Endothelial cell (in vitro differentiated cells): ENCODE data around the gene NAV2. TPM values are rescaled to one million over a fixed set of nuclear protein-coding genes. Genes with fewer than 3 reads are reported as not detected.

Experiments
- DNase-seq: peaks from one replicate; pipeline ENCODE4 v3.0.0; 2021; ENCODE audit warnings: low spot score
- H3K27ac Mint-ChIP-seq: one replicate; pipeline ENCODE4 v1.8.0; 2021; ENCODE audit warnings: mixed read lengths, inconsistent platforms; ENCODE audit not compliant: unreplicated experiment
- H3K27me3 Mint-ChIP-seq: one replicate; pipeline ENCODE4 v1.8.0; 2021; ENCODE audit warnings: mild to moderate bottlenecking, moderate library complexity, mixed read lengths, inconsistent platforms; ENCODE audit not compliant: unreplicated experiment
- H3K36me3 Mint-ChIP-seq: one replicate; pipeline ENCODE4 v1.8.0; 2021; ENCODE audit warnings: mild to moderate bottlenecking, low read depth, mixed read lengths, inconsistent platforms; ENCODE audit not compliant: unreplicated experiment
- H3K4me1 Mint-ChIP-seq: one replicate; pipeline ENCODE4 v1.8.0; 2021; ENCODE audit warnings: mild to moderate bottlenecking, mixed read lengths, inconsistent platforms; ENCODE audit not compliant: unreplicated experiment
- H3K4me3 Mint-ChIP-seq: one replicate; pipeline ENCODE4 v1.8.0; 2021; ENCODE audit warnings: mild to moderate bottlenecking, mixed read lengths, inconsistent platforms; ENCODE audit not compliant: unreplicated experiment
- H3K9me3 Mint-ChIP-seq: one replicate; pipeline ENCODE4 v1.8.0; 2021; ENCODE audit warnings: mixed read lengths, inconsistent platforms; ENCODE audit not compliant: unreplicated experiment
- CTCF ChIP-seq: fragments of 200-600 bp; sonication (generic); IDR thresholded peaks from one replicate; pipeline ENCODE4 v1.5.0; 2021; ENCODE audit warnings: antibody characterized with exemption; ENCODE audit not compliant: unreplicated experiment
- total RNA-seq: library from RNA; stranded (reverse); fragmentation: NEBNext Ultra II Directional; extraction: Animal tissue kit (Norgen Biotek cat#: 25700); gene quantifications from one replicate; pipeline ENCODE4 v1.2.1, GENCODE V29; 2021; ENCODE audit not compliant: unreplicated experiment

The NAV2 gene
- total RNA-seq, 1 donor from 2014 or later, result 15.6 TPM

- H3K9me3 Mint-ChIP-seq, result no peaks in the 10 kb centered on the region
- peaks cover 6% of the 10 kb centered on the region for H3K4me1 Mint-ChIP-seq
- no peak for TF ChIP-seq CTCF
- H3K27ac Mint-ChIP-seq, result no peak overlapping the region
- DNase-seq, result no peak
- peaks cover 6% of the 10 kb centered on the region for H3K27me3 Mint-ChIP-seq
- H3K36me3 Mint-ChIP-seq, result peaks cover 7% of the 10 kb centered on the region
- no peak overlapping the region for H3K4me3 Mint-ChIP-seq
These were observed 376.7 kb downstream of the NAV2 start for GRCh38 chr11:20089367-20089766.

- no peaks in the 10 kb centered on the region for H3K9me3 Mint-ChIP-seq
- no peak for DNase-seq
- peaks cover 6% of the 10 kb centered on the region for H3K27me3 Mint-ChIP-seq
- no peak for TF ChIP-seq CTCF
- no peak overlapping the region for H3K27ac Mint-ChIP-seq
- H3K4me3 Mint-ChIP-seq, result no peak overlapping the region
- peaks cover 7% of the 10 kb centered on the region for H3K36me3 Mint-ChIP-seq
- H3K4me1 Mint-ChIP-seq, result peaks cover 6% of the 10 kb centered on the region
These were observed 377.4 kb downstream of the NAV2 start for GRCh38 chr11:20089796-20090653.

- Mint-ChIP-seq H3K4me1 (peaks cover 6% of the 10 kb centered on the region), H3K36me3 (peaks cover 7% of the 10 kb centered on the region), H3K4me3 (no peak overlapping the region), H3K27me3 (peaks cover 6% of the 10 kb centered on the region), H3K9me3 (no peaks in the 10 kb centered on the region), H3K27ac (no peak overlapping the region)
- TF ChIP-seq CTCF, result no peak
- no peak for DNase-seq
These were observed 378.2 kb downstream of the NAV2 start for GRCh38 chr11:20090654-20091374.

- no peak for TF ChIP-seq CTCF
- Mint-ChIP-seq H3K36me3 (peaks cover 7% of the 10 kb centered on the region), H3K9me3 (no peaks in the 10 kb centered on the region), H3K27ac (no peak overlapping the region), H3K27me3 (peaks cover 3% of the 10 kb centered on the region), H3K4me1 (peaks cover 6% of the 10 kb centered on the region), H3K4me3 (no peak overlapping the region)
- no peak for DNase-seq
These were observed 381.1 kb downstream of the NAV2 start for GRCh38 chr11:20093775-20094174.

GRCh38 chr11:20095189-20095588, 382.6 kb downstream of the NAV2 start:
- peaks cover 7% of the 10 kb centered on the region for H3K36me3 Mint-ChIP-seq
- peaks cover 3% of the 10 kb centered on the region for H3K4me1 Mint-ChIP-seq
- no peak overlapping the region for H3K4me3 Mint-ChIP-seq
- no peaks in the 10 kb centered on the region for H3K9me3 Mint-ChIP-seq
- no peak for TF ChIP-seq CTCF
- H3K27ac Mint-ChIP-seq, result no peak overlapping the region
- DNase-seq, result no peak
- H3K27me3 Mint-ChIP-seq, result peaks cover 3% of the 10 kb centered on the region
